Activated CD8-positive, alpha-beta T cell treated with anti-CD3 and anti-CD28 coated beads, Interleukin-2, amount 10 ng/mL, durations not matched to agents 7 days and 5 days (primary cell): ENCODE data around the gene SPSB1. TPM values are rescaled to one million over a fixed set of nuclear protein-coding genes. Genes with fewer than 3 reads are reported as not detected.

Experiments
- ATAC-seq: fragments of 150-1000 bp; cut with Tn5 transposase; one replicate; pipeline ENCODE4 v1.10.0; 2021; ENCODE audit warnings: moderate library complexity
- CTCF ChIA-PET: fragments of 350-600 bp; sonication (Branson Sonifier 250); formaldehyde crosslinking; loops from one replicate; lab custom pipeline; 2021; ENCODE audit warnings: antibody characterized with exemption; lab: Charles Lee
- POLR2A ChIA-PET: fragments of 350-600 bp; sonication (Branson Sonifier 250); formaldehyde crosslinking; loops from one replicate; lab custom pipeline; 2021; ENCODE audit warnings: antibody characterized with exemption; lab: Charles Lee
- DNase-seq: peaks from one replicate; pipeline ENCODE4 v3.0.0-alpha.2; 2020
- H3K27ac Mint-ChIP-seq: one replicate; pipeline ENCODE4 v1.8.0; 2021; ENCODE audit warnings: mild to moderate bottlenecking, mixed read lengths
- H3K27me3 Mint-ChIP-seq: one replicate; pipeline ENCODE4 v1.8.0; 2021; ENCODE audit warnings: low read depth, mixed read lengths
- H3K36me3 Mint-ChIP-seq: one replicate; pipeline ENCODE4 v1.8.0; 2021; ENCODE audit warnings: low read depth, mixed read lengths
- H3K4me1 Mint-ChIP-seq: one replicate; pipeline ENCODE4 v1.8.0; 2021; ENCODE audit warnings: low read depth, mixed read lengths
- H3K4me3 Mint-ChIP-seq: one replicate; pipeline ENCODE4 v1.8.0; 2021; ENCODE audit warnings: mild to moderate bottlenecking, mixed read lengths
- H3K9me3 Mint-ChIP-seq: one replicate; pipeline ENCODE4 v1.8.0; 2022; ENCODE audit warnings: mixed read lengths; ENCODE audit not compliant: insufficient read depth
- total RNA-seq, 2 experiments: library from RNA; stranded (reverse); gene quantifications; one replicate each; pipeline ENCODE4 v1.2.3, GENCODE V29; 2021

The SPSB1 gene
- total RNA-seq, 2 experiments from 2014 or later = 1.1 TPM

DNA sequence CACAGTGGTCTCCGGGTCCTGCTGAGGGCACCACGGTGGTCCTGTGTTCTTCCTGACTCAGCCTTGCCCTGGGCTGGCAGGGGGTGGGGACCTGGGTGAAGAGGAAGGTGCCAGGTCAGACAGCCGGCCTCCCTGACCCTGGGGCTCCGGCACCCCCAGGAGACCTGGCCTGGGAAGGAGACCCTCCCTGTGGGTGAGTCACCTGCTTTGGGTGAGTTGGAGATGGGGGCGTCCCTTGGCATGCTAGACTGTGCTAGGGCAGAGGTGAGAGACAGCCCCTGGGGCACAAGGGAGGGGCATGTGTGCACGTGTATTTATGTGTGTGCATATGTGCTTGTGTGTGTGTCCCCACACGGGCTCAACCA, 23.4 kb downstream of the SPSB1 start:
- H3K9me3 Mint-ChIP-seq = no peaks in the 10 kb centered on the region
- H3K4me3 Mint-ChIP-seq = no peak overlapping the region
- ChIA-PET CTCF (no interaction called here), POLR2A (no interaction called here)
- H3K27ac Mint-ChIP-seq = no peak overlapping the region
- ATAC-seq = peak; percentile 12
- no peak for DNase-seq
- peaks cover 30% of the 10 kb centered on the region for H3K4me1 Mint-ChIP-seq
- H3K27me3 Mint-ChIP-seq = no peaks in the 10 kb centered on the region
- H3K36me3 Mint-ChIP-seq = no peaks in the 10 kb centered on the region

DNA sequence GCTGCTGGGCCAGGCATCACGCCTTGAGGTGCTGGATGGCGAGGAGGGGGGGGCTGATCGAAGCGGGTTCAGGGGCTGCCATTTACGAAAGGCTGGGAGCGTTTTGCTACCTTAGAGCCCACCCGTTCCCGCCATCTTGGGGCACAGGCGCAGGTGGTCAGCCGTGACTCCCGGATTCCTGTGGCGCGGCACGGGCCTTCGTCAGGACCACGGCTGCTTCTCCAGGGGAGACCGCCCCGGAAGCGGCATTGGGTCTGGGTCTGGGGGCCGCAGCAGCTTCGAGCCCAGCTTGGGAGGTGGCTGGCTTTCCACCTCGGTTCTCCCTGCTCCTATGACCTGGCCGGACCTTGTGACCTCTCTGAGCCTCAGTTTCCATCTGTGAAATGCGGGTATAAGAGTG, 23.8 kb downstream of the SPSB1 start:
- Mint-ChIP-seq H3K27ac (no peak overlapping the region), H3K9me3 (no peaks in the 10 kb centered on the region), H3K27me3 (no peaks in the 10 kb centered on the region), H3K36me3 (no peaks in the 10 kb centered on the region), H3K4me3 (no peak overlapping the region), H3K4me1 (peaks cover 30% of the 10 kb centered on the region)
- ATAC-seq = no peak
- DNase-seq = no peak
- ChIA-PET POLR2A (no interaction called here), CTCF (no interaction called here)

DNA sequence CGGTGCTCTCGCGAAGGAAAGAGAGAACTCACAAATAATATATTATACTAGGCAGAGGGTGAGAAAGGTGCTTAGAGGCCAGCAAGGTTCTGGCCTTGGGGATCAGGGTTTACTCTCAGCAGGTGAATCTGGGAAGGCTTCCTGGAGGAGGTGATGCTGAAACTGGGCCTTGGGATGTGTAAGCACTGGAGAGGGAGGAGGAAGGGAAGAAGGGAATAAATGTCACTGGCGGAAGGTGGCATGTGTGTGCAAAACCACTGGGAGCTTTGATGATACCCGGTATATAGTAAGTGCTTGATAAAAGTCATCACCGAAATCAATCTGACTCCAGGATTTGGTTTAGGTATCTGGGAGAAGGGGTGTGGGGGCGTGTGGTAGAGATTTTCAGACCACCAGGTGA, 24.4 kb downstream of the SPSB1 start:
- Mint-ChIP-seq H3K9me3 (no peaks in the 10 kb centered on the region), H3K4me1 (peaks cover 30% of the 10 kb centered on the region), H3K4me3 (no peak overlapping the region), H3K27me3 (no peaks in the 10 kb centered on the region), H3K27ac (no peak overlapping the region), H3K36me3 (no peaks in the 10 kb centered on the region)
- DNase-seq = no peak
- ChIA-PET POLR2A (no interaction called here), CTCF (interaction anchor here (1.2 kb wide), 1 partner anchor 27 kb away, joined by 5 read pairs; no protein-coding TSS in a partner anchor)
- no peak for ATAC-seq

DNA sequence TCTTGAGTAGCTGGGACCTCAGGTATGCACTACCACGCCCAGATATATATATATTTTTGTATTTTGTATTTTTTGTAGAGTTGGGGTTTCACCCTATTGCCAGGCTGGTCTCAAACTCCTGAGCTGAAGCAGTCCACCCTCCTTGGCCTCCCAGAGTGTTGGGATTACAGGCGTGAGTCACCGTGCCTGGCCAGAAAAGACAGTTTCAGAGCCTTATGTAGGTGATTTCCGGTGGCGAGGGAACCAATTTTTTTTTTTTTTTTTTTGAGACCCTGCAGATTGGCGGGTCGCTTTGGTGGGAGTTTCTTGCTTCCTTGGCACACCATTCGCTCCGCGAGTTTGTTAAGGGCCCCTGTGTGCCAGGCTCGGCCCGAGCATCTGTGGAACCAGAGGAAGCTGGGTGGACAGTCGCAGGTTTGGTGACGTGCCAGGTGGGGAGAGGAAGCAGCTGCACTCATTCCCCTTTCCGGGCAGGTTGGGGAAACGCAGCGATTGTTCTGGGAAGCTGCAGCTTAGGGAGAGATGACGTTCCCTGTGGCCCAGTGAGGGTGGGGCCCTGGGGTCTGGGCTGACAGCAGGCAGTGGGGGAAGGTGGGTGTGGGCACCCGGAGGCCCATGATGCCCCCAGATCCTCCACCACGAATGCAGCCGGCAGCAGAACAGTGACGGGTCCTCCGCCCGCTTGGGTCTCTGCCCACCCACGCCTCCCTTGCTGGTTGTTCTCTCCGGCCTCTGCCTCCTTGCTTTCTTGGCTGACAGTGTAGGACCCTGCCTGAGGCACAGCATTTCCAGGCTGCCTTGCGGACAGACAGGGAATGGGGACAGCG, 25.1 kb downstream of the SPSB1 start:
- CTCF ChIA-PET = interaction anchor here (0.7 to 1.2 kb wide), 2 partner anchors 28 to 313 kb away, joined by 4 to 5 read pairs; no protein-coding TSS in a partner anchor
- POLR2A ChIA-PET = no interaction called here
- Mint-ChIP-seq H3K4me1 (peaks cover 30% of the 10 kb centered on the region), H3K36me3 (no peaks in the 10 kb centered on the region), H3K27me3 (no peaks in the 10 kb centered on the region), H3K27ac (no peak overlapping the region), H3K9me3 (no peaks in the 10 kb centered on the region), H3K4me3 (peak overlapping the region; percentile 49)
- DNase-seq (peak; percentile 28), ATAC-seq (no peak)

DNA sequence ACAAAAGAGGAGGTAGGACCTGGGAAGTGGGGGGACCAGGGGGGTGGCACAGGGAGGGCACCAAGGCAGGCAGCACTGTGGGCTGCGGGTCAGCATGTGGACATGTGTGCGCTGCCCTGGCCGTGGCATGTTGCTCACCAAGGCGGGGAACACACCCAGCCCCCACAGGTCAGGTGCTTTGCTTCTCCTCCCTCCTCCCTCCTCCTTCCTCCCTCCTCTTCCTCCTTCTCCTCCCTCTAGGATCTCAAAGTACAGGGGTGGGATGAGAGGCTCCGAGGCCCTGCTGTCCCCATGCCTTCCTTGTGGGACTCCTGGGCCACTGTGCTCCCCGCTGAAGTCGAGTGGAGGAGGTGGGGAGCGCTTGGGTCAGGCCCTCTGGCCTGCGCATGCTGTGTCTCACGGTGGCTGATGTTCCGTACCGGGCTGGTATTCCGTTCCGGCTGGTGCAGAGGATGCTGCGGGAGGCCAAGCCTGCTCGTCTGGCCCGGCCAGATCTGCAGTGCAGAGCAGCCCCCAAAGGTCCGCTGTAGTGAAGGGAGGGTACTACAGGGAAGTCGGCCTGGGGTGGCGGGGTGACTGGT, 26.6 kb downstream of the SPSB1 start:
- ATAC-seq (no peak), DNase-seq (no peak)
- Mint-ChIP-seq H3K36me3 (no peaks in the 10 kb centered on the region), H3K9me3 (no peaks in the 10 kb centered on the region), H3K4me3 (no peak overlapping the region), H3K4me1 (peaks cover 30% of the 10 kb centered on the region), H3K27ac (no peak overlapping the region), H3K27me3 (no peaks in the 10 kb centered on the region)
- POLR2A ChIA-PET = no interaction called here
- CTCF ChIA-PET = no interaction called here

DNA sequence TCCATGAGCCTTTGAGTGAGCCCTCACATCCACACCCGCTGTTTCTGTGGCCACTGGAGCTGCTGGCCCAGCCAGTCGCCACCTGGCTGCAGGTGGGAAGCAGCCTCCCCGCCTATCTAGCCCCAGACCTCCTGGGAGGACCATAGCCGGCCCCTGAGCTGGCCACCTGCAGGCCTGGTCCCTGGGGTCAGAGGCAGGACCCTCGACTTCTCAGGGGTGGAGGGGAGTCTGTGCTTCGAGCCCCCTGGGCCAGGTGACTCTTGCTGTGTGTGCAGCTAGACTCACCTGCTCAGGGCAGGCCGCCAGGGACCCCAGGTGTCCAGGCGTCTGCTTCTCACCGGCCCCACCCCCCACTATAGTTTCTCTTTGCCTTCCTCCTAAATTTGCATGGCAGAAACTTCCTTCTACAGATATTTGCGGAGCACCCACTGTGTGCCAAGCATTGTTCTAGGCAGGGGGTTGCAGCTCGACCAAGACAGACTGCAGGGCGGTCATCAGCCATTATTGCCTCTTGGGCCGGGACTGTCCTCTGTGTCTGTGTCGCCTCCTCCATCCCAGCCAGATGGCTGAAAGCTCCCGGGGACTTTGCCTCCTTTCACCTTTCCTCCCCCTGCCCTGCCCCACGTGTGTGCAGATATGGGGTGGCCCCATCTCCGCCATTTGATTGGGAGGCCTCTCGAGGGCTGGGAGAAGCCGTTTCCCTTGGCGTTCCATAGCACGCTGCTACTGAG, 27.3 kb downstream of the SPSB1 start:
- Mint-ChIP-seq H3K27ac (no peak overlapping the region), H3K4me1 (peaks cover 29% of the 10 kb centered on the region), H3K4me3 (no peak overlapping the region), H3K9me3 (no peaks in the 10 kb centered on the region), H3K27me3 (no peaks in the 10 kb centered on the region), H3K36me3 (no peaks in the 10 kb centered on the region)
- ATAC-seq (no peak), DNase-seq (no peak)
- POLR2A ChIA-PET = no interaction called here
- CTCF ChIA-PET = no interaction called here

DNA sequence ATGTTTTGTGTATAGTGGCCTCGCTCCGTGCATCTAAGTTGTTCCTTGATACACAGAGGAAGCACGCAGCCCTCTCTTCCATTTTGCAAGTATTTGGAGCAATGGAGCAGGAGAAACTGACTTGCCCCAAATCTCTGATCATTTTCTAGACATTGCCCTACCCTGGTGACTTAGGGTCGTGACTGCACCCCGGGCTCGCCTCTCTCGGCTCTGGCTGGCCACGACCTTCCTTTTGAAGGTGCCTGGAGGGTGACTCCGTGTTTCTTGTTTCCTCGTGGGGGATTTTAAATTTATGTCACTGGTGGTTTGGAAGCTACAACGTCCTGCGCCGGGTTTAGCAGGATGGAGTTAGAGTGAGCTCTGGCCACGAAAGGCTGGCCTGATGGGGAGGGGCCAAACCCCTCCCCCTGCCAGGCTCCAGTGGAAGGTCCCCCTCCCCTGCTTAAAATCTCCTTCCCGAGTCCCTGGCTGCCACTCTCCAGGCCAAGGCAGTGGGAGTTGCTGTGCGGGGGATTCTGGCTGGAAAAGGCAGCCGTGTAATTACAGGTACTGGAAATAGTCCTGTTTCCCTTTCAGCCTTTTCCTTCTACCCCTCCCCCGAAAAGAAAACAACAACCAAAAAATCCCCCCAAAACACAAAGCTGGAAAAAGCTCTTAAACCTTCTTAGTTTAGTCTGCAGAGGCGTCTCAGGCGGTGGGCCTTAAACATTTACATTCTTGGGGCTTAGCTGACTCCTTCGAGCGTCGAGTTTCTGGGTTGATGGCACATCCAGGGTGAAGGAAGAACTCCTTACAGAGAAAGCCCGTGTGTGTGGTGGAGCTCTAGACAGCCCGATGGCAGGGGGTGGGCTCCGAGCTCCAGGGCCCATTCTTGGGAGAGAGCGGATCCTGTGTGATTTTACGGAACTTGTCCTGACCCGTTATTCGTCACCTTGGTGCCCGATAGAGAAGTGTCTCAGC, 28.1 kb downstream of the SPSB1 start:
- Mint-ChIP-seq H3K27me3 (no peaks in the 10 kb centered on the region), H3K27ac (no peak overlapping the region), H3K36me3 (no peaks in the 10 kb centered on the region), H3K9me3 (no peaks in the 10 kb centered on the region), H3K4me1 (peaks cover 21% of the 10 kb centered on the region), H3K4me3 (no peak overlapping the region)
- no peak for ATAC-seq
- ChIA-PET POLR2A (no interaction called here), CTCF (no interaction called here)
- no peak for DNase-seq

DNA sequence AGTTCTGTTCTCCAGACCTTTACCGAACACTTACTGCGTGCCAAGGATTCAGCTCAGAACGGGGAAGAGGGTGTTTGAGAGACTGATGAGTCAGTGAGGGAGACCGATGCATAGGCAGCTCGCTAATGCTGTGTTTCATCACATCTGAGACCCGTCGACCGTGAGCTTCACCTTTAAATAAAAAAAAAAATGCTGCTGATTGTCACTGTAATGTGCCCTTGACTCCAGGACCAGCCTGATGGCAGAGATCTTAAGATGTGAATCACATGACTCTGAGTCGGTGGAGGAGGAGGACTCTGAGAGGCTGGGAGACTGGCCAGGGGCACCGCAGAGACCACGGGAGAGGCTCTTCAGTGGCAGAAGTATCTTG, 28.8 kb downstream of the SPSB1 start:
- no peaks in the 10 kb centered on the region for H3K27me3 Mint-ChIP-seq
- H3K4me3 Mint-ChIP-seq = no peak overlapping the region
- CTCF ChIA-PET = no interaction called here
- H3K36me3 Mint-ChIP-seq = no peaks in the 10 kb centered on the region
- peaks cover 16% of the 10 kb centered on the region for H3K4me1 Mint-ChIP-seq
- POLR2A ChIA-PET = no interaction called here
- no peaks in the 10 kb centered on the region for H3K9me3 Mint-ChIP-seq
- no peak for ATAC-seq
- DNase-seq = no peak
- H3K27ac Mint-ChIP-seq = no peak overlapping the region

DNA sequence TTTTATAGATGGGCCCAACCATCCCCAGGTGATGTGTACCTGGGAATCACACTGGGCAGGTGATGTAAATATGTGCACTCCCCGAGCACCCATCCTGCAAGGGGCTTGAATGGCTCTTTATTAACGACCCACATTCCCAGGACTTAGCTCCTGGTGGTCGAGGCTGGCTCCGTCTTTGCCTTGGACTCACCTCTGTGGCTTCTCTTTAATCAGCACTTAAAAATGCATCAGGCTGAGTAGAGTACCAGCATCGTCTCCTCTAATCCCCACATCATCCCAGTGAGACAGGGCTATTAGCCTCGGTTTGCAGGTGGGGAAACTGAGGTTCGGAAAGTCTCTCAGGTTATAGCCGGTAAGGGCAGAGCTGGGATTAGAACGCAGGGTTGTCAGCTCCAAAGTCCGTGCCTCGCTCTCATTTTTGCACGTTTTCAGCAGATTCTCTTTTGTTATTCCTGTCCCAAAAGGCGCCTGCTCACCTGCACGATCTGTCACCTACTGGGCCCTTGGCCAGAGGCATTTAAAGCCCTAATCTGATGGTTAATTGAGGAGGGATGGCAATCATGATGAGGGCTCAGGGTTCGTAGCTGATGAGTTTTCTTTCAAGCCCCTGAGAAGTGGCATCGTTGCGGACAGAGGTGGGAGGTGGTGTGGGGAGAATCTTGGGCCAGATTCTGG, 29.4 kb downstream of the SPSB1 start:
- no peak for ATAC-seq
- no peak for DNase-seq
- Mint-ChIP-seq H3K27ac (no peak overlapping the region), H3K4me1 (peaks cover 12% of the 10 kb centered on the region), H3K27me3 (no peaks in the 10 kb centered on the region), H3K9me3 (no peaks in the 10 kb centered on the region), H3K4me3 (no peak overlapping the region), H3K36me3 (no peaks in the 10 kb centered on the region)
- ChIA-PET CTCF (no interaction called here), POLR2A (interaction anchor here (0.6 kb wide), 1 partner anchor 219 kb away, joined by 3 read pairs; no protein-coding TSS in a partner anchor)

DNA sequence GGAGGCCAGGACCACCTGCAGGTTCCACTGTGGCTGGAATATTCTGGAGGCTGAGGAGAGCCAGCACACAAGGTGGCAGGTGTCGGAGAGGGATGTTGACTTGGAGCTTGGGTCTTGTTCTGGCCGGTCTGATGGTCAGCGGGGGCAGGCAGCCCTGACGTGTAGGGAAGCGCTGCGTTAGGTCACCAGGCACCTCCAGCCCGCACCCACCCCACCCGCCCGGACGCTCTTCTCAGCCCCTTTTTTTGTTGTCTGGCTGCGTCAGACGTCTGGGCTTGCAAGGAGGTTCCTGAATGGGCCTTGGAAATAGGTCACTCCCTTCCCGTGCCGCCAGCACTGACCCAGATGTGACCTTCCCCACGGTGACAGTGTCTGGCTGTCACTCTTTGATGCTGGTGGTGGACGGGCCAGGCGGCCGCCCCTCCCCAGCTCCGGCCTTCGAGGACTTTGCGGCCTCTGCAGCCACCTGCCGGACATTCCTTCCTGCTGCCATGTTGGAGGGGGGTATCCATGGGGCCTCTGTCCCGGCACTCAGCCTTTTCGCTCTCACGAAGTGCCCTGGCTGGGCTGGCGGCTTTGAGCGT, 30.1 kb downstream of the SPSB1 start:
- no peak for ATAC-seq
- Mint-ChIP-seq H3K9me3 (no peaks in the 10 kb centered on the region), H3K36me3 (no peaks in the 10 kb centered on the region), H3K27ac (no peak overlapping the region), H3K27me3 (no peaks in the 10 kb centered on the region), H3K4me1 (peaks cover 6% of the 10 kb centered on the region), H3K4me3 (no peak overlapping the region)
- CTCF ChIA-PET = no interaction called here
- POLR2A ChIA-PET = interaction anchor here (0.6 kb wide), 1 partner anchor 220 kb away, joined by 3 read pairs; no protein-coding TSS in a partner anchor
- no peak for DNase-seq
